Thyroid gland (tissue), 4 donors: ENCODE data around the gene SF3B1. TPM values are rescaled to one million over a fixed set of nuclear protein-coding genes. Genes with fewer than 3 reads are reported as not detected.
"Not testable (repeated sequence)": the region's sequence is repeated elsewhere in the genome, so short reads cannot be mapped to it uniquely, and the experiment has no call there.

Source experiments
- DNase-seq, 2 donors: peaks; one replicate each; pipeline ENCODE4 v3.0.0-alpha.2; 2019
- H3K27ac ChIP-seq, 3 donors: fragments of 200-600 bp; sonication (generic); 1 replicate in 2 of 3; 2 replicates in 1 of 3; pipeline ENCODE4 v1.5.1; 2016 to 2019; ENCODE audit warnings: mild to moderate bottlenecking in 1 of 3, moderate library complexity in 1 of 3
- H3K27me3 ChIP-seq: fragments of 200-600 bp; sonication (generic); one replicate; pipeline ENCODE4 v1.5.1; 2019
- H3K36me3 ChIP-seq, 2 donors: fragments of 200-600 bp; sonication (generic); one replicate each; pipeline ENCODE4 v1.5.1; 2016 to 2019
- H3K4me1 ChIP-seq, 2 donors: fragments of 200-600 bp; sonication (generic); one replicate each; pipeline ENCODE4 v1.5.1; 2017 to 2019
- H3K4me3 ChIP-seq, 3 donors: fragments of 200-600 bp; sonication (generic); replicated peaks in 1 of 3; 1 replicate in 2 of 3; 2 replicates in 1 of 3; pipeline ENCODE4 v1.5.1; 2016; ENCODE audit warnings: mild to moderate bottlenecking in 1 of 3
- H3K9me3 ChIP-seq: fragments of 200-600 bp; sonication (generic); one replicate; pipeline ENCODE4 v1.5.1; 2017
- POLR2A ChIP-seq, 2 donors: fragments of 450-650 bp; IDR thresholded peaks; one replicate each; pipeline ENCODE4 v1.6.1; 2017; ENCODE audit warnings: antibody characterized with exemption in 2 of 2, mild to moderate bottlenecking in 2 of 2, moderate library complexity in 1 of 2
- WGBS, 2 donors: methylation state at CpG; one replicate each; pipeline ENCODE4 v1.1.5; 2017; 5-methylcytosine and 5-hydroxymethylcytosine counted together
- intact Hi-C: fragments of 100-400 bp; cut with DNase I; formaldehyde crosslinking; loops from one replicate; pipeline ENCODE4 v1.15.1; 2023
- small RNA-seq: library from RNA; depleted of rRNA; stranded (forward); fragments of <200 nt; gene quantifications from one replicate; pipeline ENCODE3, GENCODE V24; 2016
- total RNA-seq, 4 donors: library from RNA; depleted of rRNA; stranded (reverse); fragments of >200 nt; gene quantifications; one replicate each; pipeline ENCODE4 v1.2.3, GENCODE V29; 2016
- TF ChIP-seq, protein P1 (sequence below), 6 experiments: fragments of 200-600 bp in 3 of 6; fragments of 450-650 bp in 3 of 6; sonication (generic) in 3 of 6; IDR thresholded peaks; one replicate each; pipeline ENCODE4 v1.5.1; 2016 to 2019; ENCODE audit warnings: antibody characterized with exemption in 6 of 6, mild to moderate bottlenecking in 2 of 6, inconsistent platforms in 1 of 6, moderate library complexity in 1 of 6

Gene SF3B1
- total RNA-seq, 4 donors from 2014 or later = 297 to 948 (median 607) TPM

DNA sequence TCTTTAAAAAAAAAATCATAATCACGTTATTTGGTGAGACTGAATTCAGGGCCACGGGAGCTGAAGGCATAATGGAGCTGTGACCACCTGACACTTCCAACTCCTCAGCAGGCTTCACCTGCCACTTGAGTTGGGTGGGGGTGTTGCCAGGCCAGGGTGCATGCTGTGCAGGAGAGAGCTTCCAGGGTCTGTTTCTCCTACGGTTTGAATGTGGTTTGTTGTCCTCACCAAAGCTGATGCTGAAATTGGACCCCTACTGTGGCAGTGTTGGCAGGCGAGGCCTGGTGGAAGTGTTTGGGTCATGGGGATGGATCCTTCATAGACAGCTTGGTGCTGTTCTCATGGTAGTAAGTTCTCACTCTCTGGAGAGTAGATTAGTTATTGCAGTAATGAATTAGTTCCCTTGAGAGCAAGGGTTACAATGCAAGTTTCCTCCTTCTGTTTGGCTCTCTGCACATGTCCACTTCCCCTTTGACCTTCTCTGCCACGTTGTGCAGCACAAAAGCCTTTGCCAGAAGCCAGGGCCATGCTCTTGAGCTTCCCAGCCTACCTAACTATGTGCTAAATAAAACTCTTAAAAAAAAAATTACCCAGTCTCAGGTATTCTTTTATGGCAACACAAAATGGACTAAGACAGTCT lies 86.0 kb downstream of the SF3B1 start:
- Histone ChIP-seq H3K27ac (no peak overlapping the region), H3K4me3 (no peak overlapping the region), H3K27me3 (no peaks in the 10 kb centered on the region), H3K4me1 (no peaks in the 10 kb centered on the region), H3K9me3 (no peaks in the 10 kb centered on the region), H3K36me3 (no peaks in the 10 kb centered on the region)
- intact Hi-C loops = no loop called here
- 56 to 71% methylated on average over 5 of the region's 5 CpGs for WGBS, 2 donors
- DNase-seq = no peak
- TF ChIP-seq POLR2A (IDR thresholded peaks at IDR 0.05) = no peak
- TF ChIP-seq, protein P1, sequence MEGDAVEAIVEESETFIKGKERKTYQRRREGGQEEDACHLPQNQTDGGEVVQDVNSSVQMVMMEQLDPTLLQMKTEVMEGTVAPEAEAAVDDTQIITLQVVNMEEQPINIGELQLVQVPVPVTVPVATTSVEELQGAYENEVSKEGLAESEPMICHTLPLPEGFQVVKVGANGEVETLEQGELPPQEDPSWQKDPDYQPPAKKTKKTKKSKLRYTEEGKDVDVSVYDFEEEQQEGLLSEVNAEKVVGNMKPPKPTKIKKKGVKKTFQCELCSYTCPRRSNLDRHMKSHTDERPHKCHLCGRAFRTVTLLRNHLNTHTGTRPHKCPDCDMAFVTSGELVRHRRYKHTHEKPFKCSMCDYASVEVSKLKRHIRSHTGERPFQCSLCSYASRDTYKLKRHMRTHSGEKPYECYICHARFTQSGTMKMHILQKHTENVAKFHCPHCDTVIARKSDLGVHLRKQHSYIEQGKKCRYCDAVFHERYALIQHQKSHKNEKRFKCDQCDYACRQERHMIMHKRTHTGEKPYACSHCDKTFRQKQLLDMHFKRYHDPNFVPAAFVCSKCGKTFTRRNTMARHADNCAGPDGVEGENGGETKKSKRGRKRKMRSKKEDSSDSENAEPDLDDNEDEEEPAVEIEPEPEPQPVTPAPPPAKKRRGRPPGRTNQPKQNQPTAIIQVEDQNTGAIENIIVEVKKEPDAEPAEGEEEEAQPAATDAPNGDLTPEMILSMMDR (IDR thresholded peaks at IDR 0.05) = no peak

DNA sequence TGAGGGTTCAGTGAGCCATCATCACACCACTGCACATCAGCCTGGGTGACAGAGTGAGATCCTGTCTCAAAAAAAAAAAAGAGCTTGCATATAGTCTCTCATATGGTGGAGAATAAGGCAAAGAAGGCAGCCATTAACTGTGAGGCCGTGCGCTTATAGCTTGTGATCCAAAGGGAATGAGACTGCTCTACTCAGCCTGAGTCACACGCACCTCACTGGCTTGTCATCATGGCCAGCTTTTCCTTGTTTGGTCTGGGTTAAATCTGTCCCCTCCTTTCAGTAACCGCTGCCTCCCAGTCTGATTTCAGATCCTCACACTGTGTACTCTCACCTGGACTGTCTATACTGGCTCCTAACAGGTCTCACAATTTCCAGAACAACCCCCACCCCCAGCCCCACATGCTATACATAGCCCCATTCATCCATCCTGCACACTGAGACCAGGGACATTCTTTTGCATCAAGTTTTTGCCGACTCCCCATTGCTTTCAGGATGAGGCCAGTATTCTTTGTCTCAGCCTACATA lies 88.9 kb downstream of the SF3B1 start:
- intact Hi-C loops = no loop called here
- TF ChIP-seq, protein P1 (IDR thresholded peaks at IDR 0.05) = no peak
- TF ChIP-seq POLR2A (IDR thresholded peaks at IDR 0.05) = no peak
- H3K9me3 ChIP-seq = no peaks in the 10 kb centered on the region
- no peaks in the 10 kb centered on the region for H3K36me3 ChIP-seq
- H3K4me3 ChIP-seq = no peak overlapping the region
- WGBS, 2 donors = 92 to 93% methylated on average over 5 of the region's 5 CpGs
- H3K27me3 ChIP-seq = no peaks in the 10 kb centered on the region
- no peak overlapping the region for H3K27ac ChIP-seq
- DNase-seq = no peak
- no peaks in the 10 kb centered on the region for H3K4me1 ChIP-seq

DNA sequence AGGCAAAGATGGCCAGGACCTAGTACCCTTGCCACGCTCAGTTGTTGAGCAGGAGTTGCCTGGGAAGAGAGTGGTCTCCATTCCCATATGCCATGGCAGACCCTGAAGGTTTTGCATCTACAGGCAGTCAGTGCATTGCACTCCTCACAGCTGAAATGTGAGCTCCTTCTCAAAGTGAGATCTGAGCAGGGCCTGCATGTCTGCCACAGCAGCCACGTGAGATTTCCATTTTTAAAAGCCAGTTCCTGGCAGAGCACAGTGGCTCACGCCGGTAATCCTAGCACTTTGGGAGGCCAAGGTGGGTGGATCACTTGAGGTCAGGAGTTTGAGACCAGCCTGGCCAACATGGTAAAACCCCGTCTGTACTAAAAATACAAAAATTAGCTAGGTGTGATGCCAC lies 90.9 kb downstream of the SF3B1 start:
- H3K27ac ChIP-seq, H3K4me3 ChIP-seq, DNase-seq, H3K4me1 ChIP-seq, intact Hi-C loops, H3K27me3 ChIP-seq, H3K9me3 ChIP-seq, H3K36me3 ChIP-seq: not testable (repeated sequence)
- 84 to 94% methylated on average over 2 to 5 of the region's 5 CpGs for WGBS, 2 donors

DNA sequence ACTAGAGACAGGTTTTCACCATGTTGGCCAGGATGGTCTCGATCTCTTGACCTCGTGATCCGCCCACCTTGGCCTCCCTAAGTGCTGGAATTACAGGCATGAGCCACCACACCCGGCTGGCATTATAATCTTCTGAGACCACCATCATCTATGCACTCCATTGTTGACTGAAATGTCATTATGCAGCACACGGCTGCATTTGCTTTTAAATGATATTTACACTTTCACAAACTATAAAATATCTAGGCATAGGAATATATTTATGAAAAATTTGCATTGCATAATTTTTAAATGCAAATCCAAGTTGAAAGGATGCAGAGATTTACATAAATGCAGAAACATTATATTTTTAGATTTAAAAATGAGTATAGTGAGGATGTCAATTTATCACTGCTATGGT lies 94.2 kb downstream of the SF3B1 start:
- H3K27me3 ChIP-seq = no peaks in the 10 kb centered on the region
- 94% methylated on average over 5 of the region's 5 CpGs for WGBS, 2 donors
- no peak overlapping the region for H3K4me3 ChIP-seq
- intact Hi-C loops = no loop called here
- no peaks in the 10 kb centered on the region for H3K36me3 ChIP-seq
- no peaks in the 10 kb centered on the region for H3K4me1 ChIP-seq
- no peak for TF ChIP-seq POLR2A (IDR thresholded peaks at IDR 0.05)
- TF ChIP-seq, protein P1 (IDR thresholded peaks at IDR 0.05) = no peak
- no peaks in the 10 kb centered on the region for H3K9me3 ChIP-seq
- H3K27ac ChIP-seq = no peak overlapping the region
- DNase-seq = no peak

Small RNAs within 50 kb of the gene (small RNA-seq; reads per million reads assigned to genes)
- gene RF00394 (not detected), gene RNU6-1029P (not detected)

Other genes with a start within 250 kb of the SF3B1 start
- 10 to 100 TPM; 11.0 to 25.8 (median 23.9) TPM for gene ANKRD44, start 124.2 kb downstream of the SF3B1 start, total RNA-seq
- 10 to 100 TPM; 27.2 to 38.8 (median 30.0) TPM for gene COQ10B, start 18.5 kb upstream of the SF3B1 start, total RNA-seq
- 100 to 1,000 TPM; 125 to 157 (median 151) TPM for gene HSPD1, start 64.8 kb upstream of the SF3B1 start, total RNA-seq
- 100 to 1,000 TPM in 1 of 4 donors, 10 to 100 TPM in 3; 32.8 to 136 (median 79.8) TPM for gene HSPE1, start 65.4 kb upstream of the SF3B1 start, total RNA-seq
- gene MOB4, start 81.0 kb upstream of the SF3B1 start, total RNA-seq = 10 to 100 TPM; 24.7 to 36.1 (median 28.6) TPM
- gene RFTN2, start 240.6 kb upstream of the SF3B1 start, total RNA-seq = 10 to 100 TPM in 2 of 4 donors, 1 to 10 TPM in 2; 5.3 to 12.9 (median 9.4) TPM